Measurements from ENCODE around the gene BICDL2.

BICDL2 gene

DNA sequence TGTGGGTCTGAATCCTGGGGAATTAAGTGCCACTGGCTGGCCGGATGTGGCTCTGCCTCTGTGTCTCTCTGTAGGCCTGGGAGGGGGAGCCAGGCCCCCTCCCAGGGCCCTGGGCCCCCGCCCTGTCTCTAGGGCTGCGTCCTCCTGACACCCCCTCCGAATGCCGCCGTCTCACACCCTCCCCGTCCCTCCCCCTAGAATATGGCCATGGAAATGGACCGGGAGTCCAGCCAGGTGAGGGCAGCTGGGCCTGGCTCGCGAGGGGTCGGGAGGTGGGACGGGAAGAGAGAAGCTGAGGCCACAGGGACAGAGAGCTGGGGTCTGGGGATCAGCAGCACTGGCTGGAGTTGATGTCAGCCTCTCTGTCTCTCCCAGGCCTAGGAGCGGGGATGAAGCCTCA lies 40.4 kb downstream of the BICDL2 start:
- H3K27ac ChIP-seq: no peak overlapping the region
- no peak for TF ChIP-seq ZFX (IDR thresholded peaks at IDR 0.05)
- TF ChIP-seq, protein P1, sequence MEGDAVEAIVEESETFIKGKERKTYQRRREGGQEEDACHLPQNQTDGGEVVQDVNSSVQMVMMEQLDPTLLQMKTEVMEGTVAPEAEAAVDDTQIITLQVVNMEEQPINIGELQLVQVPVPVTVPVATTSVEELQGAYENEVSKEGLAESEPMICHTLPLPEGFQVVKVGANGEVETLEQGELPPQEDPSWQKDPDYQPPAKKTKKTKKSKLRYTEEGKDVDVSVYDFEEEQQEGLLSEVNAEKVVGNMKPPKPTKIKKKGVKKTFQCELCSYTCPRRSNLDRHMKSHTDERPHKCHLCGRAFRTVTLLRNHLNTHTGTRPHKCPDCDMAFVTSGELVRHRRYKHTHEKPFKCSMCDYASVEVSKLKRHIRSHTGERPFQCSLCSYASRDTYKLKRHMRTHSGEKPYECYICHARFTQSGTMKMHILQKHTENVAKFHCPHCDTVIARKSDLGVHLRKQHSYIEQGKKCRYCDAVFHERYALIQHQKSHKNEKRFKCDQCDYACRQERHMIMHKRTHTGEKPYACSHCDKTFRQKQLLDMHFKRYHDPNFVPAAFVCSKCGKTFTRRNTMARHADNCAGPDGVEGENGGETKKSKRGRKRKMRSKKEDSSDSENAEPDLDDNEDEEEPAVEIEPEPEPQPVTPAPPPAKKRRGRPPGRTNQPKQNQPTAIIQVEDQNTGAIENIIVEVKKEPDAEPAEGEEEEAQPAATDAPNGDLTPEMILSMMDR (conservative IDR thresholded peaks at IDR 0.05): no peak

DNA sequence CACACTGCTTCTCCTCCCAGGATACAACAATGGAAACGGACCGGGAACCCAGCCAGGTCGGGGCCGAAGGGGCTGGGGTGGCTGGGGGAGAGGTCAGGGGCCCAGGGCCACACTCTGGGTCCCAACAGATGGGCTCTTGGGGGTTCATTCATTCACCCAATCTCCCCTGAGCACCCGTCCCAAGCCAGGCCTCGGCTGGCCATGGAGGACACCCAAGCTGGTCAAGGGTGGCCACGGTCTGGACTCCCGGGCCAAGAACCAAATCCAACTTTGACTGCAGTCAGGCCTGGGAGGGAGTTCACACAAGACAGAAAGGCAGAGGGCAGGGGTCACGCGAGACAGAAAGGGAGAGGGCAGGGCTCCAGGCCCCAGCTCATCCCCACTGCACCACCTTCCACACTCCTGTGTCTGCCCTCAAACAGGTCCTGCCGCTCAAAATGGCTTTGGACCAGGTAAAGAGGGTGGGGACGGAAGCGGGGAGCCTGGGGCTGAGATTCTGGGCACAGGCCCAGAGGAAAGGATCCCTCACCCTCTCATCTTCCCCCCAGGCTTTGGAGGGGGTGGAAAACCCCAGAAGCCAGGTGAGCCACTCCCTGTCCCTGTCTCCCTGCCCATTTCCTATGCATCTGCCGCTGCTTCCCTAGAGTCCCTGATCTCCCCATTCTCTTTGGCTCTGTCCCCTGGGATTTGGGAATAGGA lies 44.2 kb downstream of the BICDL2 start:
- no peak for TF ChIP-seq ZFX (IDR thresholded peaks at IDR 0.05)
- TF ChIP-seq, protein P1 (conservative IDR thresholded peaks at IDR 0.05): no peak
- H3K27ac ChIP-seq: no peak overlapping the region

DNA sequence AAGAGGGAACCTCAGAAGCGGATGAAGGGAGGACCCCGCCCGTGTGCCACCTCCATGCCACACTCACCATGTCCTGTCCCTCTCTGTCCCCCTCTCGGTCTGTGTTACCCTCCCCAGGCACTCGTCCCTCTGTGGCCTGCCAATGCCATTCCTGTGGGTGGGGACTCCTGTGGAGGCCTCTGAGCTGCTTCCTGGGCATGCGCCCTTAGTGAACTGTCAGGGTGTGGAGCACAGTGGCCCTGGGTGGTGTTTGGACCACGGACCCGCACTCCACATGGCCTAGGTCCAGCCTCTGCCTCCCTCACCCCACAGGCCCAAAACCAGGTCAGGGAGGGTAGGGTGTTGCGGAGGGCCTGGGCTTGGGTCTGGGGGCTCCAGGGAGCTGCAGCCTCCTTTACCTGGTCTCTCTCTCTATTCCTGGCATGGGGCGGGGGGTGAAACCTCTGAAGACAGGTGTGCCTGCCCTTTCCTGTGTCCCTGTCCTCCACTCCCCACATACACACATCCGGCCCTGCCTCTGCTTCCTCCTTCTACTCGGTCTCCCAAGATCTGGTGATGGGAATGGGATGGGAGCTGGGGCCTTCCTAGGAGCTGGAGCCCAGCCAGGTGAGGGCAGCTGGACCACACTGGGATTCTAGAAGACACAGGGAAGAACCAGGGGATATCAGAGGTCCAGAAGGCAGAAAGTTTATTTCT lies 45.0 kb downstream of the BICDL2 start:
- H3K27ac ChIP-seq: peak overlapping the region; percentile 35; the same call in 1 of the 2 replicates
- TF ChIP-seq, protein P1 (conservative IDR thresholded peaks at IDR 0.05): no peak
- no peak for TF ChIP-seq ZFX (IDR thresholded peaks at IDR 0.05)

DNA sequence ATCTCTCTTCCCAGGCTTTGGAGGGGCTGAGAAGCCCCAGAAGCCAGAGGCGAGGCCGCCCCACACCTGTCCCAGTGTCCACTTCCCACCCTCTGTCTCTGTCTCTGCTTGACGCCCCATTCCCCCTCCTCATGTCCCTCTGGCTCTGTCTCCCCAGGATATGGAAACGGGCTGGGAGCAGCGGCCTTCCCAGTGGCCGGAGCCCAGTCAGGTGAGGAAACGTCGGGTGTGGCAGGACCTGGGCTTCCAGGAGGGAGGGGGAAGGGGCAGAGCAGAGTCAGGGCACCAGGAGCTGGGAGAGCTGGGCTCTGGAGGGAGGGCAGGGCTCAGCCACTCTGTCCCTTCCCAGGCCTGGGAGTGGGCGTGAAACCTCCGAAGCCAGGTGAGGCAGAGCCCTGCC lies 45.9 kb downstream of the BICDL2 start:
- TF ChIP-seq, protein P1 (conservative IDR thresholded peaks at IDR 0.05): no peak
- no peak for TF ChIP-seq ZFX (IDR thresholded peaks at IDR 0.05)
- H3K27ac ChIP-seq: peak overlapping the region; percentile 35

DNA sequence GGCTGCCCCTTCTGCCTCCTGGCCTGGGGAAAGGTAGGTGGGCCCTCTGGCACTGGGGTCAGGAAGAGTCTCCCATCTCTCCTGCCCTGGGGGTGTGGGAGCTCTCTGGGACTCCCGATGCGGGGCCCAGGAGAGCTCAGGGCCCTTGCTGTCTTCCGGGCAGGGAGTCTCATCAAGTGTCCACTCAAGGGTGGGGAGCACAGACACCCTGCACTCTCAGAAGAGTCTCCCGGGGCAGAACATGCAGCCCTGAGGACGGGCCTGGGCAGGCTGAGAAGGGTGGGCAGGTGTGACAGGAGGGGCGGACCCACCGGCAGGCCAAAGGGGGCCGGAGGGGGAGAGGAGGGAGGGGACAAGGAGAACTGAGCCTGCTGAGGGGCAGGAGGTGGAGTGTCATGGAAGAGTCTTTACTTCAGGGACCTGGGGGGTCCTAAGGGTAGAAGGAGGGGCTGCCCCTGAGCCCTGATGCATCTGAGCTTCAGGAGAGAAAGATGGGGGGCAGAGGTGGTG lies 48.1 kb downstream of the BICDL2 start:
- H3K27ac ChIP-seq: no peak overlapping the region
- TF ChIP-seq, protein P1 (conservative IDR thresholded peaks at IDR 0.05): no peak
- no peak for TF ChIP-seq ZFX (IDR thresholded peaks at IDR 0.05)

DNA sequence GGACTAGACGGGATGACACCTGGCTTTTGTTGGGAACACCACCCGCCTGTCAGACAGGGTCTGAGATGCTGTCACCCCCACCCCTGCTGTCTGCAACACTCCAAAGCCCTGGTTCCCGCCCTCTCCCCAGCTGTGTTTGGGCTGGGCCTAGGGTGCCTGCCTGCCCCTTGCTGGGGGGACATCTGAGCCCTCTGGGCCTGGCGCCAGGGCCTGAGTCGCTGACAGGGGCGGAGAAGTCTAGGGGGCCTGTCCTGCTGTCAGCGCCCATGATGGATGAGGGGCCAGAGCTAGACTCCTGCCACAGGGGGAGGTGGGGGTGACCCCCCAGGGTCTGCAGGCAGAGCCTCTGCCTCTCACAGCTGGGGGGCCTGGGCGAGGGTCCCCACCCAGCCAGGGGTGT lies 48.9 kb downstream of the BICDL2 start:
- H3K27ac ChIP-seq: no peak overlapping the region
- TF ChIP-seq ZFX (IDR thresholded peaks at IDR 0.05): no peak
- TF ChIP-seq, protein P1 (conservative IDR thresholded peaks at IDR 0.05): no peak

DNA sequence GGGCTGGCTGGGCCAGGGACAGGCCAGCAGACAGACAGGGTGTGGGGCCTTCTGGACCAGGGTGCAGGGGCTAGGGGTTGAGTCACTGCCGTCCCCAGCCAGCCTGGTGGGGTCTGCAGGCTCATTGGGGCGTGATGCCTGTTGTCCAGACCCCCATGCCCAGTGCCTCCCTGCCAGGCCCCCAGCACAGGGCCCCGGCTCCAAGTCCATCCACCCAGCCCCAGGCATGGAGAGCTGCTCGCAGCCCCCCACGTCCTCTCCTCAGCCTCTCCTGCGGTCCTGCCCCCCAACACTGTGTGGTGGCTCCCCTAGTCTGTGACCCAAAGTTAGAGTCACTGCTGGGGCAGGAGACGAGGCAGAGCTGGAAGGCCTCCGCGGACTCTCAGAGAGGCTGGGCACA lies 49.5 kb downstream of the BICDL2 start:
- H3K27ac ChIP-seq: no peak overlapping the region
- TF ChIP-seq, protein P1 (conservative IDR thresholded peaks at IDR 0.05): no peak
- TF ChIP-seq ZFX (IDR thresholded peaks at IDR 0.05): no peak

All from C4-2B (cell line).